Measurements from ENCODE around the gene CPED1. TPM values are rescaled to one million over a fixed set of nuclear protein-coding genes. Genes with fewer than 3 reads are reported as not detected.

Gene CPED1
- total RNA-seq, result not detected

- peak; percentile 42 for DNase-seq
- peaks cover 16% of the 10 kb centered on the region for H3K4me1 Mint-ChIP-seq (ENCODE audit: low read depth)
- ChIA-PET POLR2A (interaction anchor here (1.3 kb wide), 1 partner anchor 38 kb away, joined by 4 read pairs; the partner anchor contains the start of gene ING3), CTCF (interaction anchor here (0.5 to 5.4 kb wide), 16 partner anchors 8 to 568 kb away, joined by 3 to 46 read pairs (median 4); no protein-coding TSS in a partner anchor)
- H3K36me3 Mint-ChIP-seq (ENCODE audit: low read depth), result no peaks in the 10 kb centered on the region
- H3K27me3 Mint-ChIP-seq (ENCODE audit: low read depth), result peaks cover 48% of the 10 kb centered on the region
- peak within 1 kb of the TSS; percentile 69 for H3K4me3 Mint-ChIP-seq
- H3K9me3 Mint-ChIP-seq (ENCODE audit: insufficient read depth), result no peaks in the 10 kb centered on the region
- ATAC-seq, result peak; percentile 75
- no peak within 1 kb of the TSS for H3K27ac Mint-ChIP-seq
Observed at GRCh38 chr7:120988591-120989256, at the start of gene CPED1. TSS of gene CPED1 (plus strand) at chr7:120988711. CDS start at chr7:120989622, 911 bp downstream.

- ChIA-PET CTCF (no interaction called here), POLR2A (no interaction called here)
- no peak overlapping the region for H3K4me3 Mint-ChIP-seq
Observed at GRCh38 chr7:120939345-120939744, 49.2 kb upstream of the CPED1 start.

DNA sequence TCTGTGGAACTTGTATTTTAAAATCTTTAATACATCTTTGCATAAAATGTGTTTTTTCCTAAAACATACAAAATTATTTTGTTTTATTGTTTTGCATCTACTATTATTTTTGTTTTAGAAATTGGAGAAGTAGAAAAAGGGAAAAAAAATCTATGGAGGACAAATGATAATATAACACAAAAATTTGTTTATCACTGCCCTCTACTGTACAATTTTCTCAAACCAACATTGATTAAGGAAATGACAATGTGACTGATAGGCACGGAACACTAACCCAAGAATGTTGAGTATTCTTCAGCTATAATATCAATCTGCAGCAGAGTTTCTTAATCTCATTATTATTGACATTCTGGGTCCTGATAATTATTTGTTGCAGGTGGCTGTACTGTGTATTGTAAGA is 47.4 kb upstream of the CPED1 start:
- peaks cover 6% of the 10 kb centered on the region for H3K27me3 Mint-ChIP-seq (ENCODE audit: low read depth)
- ATAC-seq, result no peak
- CTCF ChIA-PET, result interaction anchor here (1.0 to 1.3 kb wide), 2 partner anchors 135 to 149 kb away, joined by 4 to 6 read pairs; no protein-coding TSS in a partner anchor
- no peaks in the 10 kb centered on the region for H3K9me3 Mint-ChIP-seq (ENCODE audit: insufficient read depth)
- H3K36me3 Mint-ChIP-seq (ENCODE audit: low read depth), result no peaks in the 10 kb centered on the region
- H3K27ac Mint-ChIP-seq, result no peak overlapping the region
- H3K4me1 Mint-ChIP-seq (ENCODE audit: low read depth), result no peaks in the 10 kb centered on the region
- no peak overlapping the region for H3K4me3 Mint-ChIP-seq
- POLR2A ChIA-PET, result no interaction called here
- DNase-seq, result no peak

More at GRCh38 chr7:120939345-120939744, 49.2 kb upstream of the CPED1 start:
- ATAC-seq (no peak), DNase-seq (no peak)
- H3K4me1 Mint-ChIP-seq (ENCODE audit: low read depth), result no peaks in the 10 kb centered on the region
- peaks cover 6% of the 10 kb centered on the region for H3K27me3 Mint-ChIP-seq (ENCODE audit: low read depth)
- H3K27ac Mint-ChIP-seq, result no peak overlapping the region
- no peaks in the 10 kb centered on the region for H3K36me3 Mint-ChIP-seq (ENCODE audit: low read depth)
- no peaks in the 10 kb centered on the region for H3K9me3 Mint-ChIP-seq (ENCODE audit: insufficient read depth)

DNA sequence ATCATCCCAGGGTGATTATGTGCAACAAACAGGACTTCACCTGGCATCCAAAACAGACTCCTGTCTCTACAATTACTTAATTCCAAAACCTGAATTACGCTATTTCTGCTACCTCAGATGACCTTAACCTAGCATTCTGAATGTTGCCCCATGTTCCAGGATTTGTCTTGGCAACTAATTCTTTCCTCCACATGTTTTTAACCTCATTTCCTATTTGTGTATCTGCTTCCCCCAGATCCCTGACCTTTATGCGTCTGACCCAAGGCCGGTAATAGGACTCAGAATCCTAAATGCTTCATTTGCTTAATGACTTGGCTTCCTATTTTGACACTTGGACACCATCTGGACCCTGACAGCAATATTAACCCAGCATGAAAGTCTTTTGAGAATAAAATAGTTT is 46.7 kb upstream of the CPED1 start:
- ChIA-PET POLR2A (no interaction called here), CTCF (interaction anchor here (1.0 to 1.3 kb wide), 2 partner anchors 136 to 150 kb away, joined by 4 to 6 read pairs; no protein-coding TSS in a partner anchor)
- ATAC-seq (no peak), DNase-seq (no peak)
- H3K27me3 Mint-ChIP-seq (ENCODE audit: low read depth), result peaks cover 11% of the 10 kb centered on the region
- H3K27ac Mint-ChIP-seq, result no peak overlapping the region
- no peaks in the 10 kb centered on the region for H3K4me1 Mint-ChIP-seq (ENCODE audit: low read depth)
- H3K4me3 Mint-ChIP-seq, result no peak overlapping the region
- no peaks in the 10 kb centered on the region for H3K9me3 Mint-ChIP-seq (ENCODE audit: insufficient read depth)
- no peaks in the 10 kb centered on the region for H3K36me3 Mint-ChIP-seq (ENCODE audit: low read depth)

- no peak overlapping the region for H3K27ac Mint-ChIP-seq
Observed at GRCh38 chr7:120942861-120943260, 45.6 kb upstream of the CPED1 start.

DNA sequence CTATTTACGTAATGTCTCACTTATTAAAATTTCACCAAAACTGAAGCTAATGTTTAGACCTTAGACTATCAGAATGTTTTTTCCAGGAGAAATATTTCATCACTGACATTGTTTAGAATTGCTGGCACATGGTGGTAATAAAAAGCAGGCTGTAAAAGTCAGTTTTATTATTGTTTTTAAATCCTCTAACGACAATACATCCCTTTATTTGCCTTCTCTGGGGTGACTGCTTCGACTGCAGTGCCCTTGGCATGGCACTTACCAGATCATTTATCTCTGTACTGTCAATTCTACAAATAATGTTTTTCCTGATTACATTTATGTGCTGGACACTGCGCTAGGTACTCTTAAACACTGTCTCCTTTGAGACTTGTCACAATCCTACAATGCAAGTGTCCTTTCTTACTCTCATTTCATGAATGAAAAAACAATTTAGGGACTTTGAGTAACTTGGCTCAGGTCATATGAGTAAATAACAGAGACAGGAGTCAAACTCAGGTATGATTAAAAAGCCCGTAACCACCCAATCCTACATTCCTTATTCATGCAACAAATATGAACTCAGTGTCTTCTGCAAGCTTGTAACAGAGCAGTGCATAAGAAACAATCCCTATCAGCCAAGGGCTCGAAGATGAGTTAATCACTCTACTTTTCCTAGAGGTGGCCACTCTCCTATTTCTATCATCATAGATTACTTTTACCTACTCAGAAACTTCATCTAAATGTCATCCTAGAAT is 43.5 kb upstream of the CPED1 start:
- Mint-ChIP-seq H3K27ac (no peak overlapping the region), H3K4me3 (no peak overlapping the region), H3K9me3 (ENCODE audit: insufficient read depth) (no peaks in the 10 kb centered on the region), H3K36me3 (ENCODE audit: low read depth) (no peaks in the 10 kb centered on the region), H3K27me3 (ENCODE audit: low read depth) (peaks cover 15% of the 10 kb centered on the region), H3K4me1 (ENCODE audit: low read depth) (peaks cover 7% of the 10 kb centered on the region)
- ChIA-PET POLR2A (no interaction called here), CTCF (interaction anchor here (1.4 to 1.6 kb wide), 2 partner anchors 153 kb away, joined by 5 read pairs; no protein-coding TSS in a partner anchor)
- DNase-seq (no peak), ATAC-seq (no peak)

More at GRCh38 chr7:120942861-120943260, 45.6 kb upstream of the CPED1 start:
- no peak for DNase-seq
- CTCF ChIA-PET, result interaction anchor here (1.4 kb wide), 1 partner anchor 44 kb away, joined by 4 read pairs; no protein-coding TSS in a partner anchor
- ATAC-seq, result no peak
- Mint-ChIP-seq H3K36me3 (ENCODE audit: low read depth) (no peaks in the 10 kb centered on the region), H3K4me1 (ENCODE audit: low read depth) (no peaks in the 10 kb centered on the region), H3K27me3 (ENCODE audit: low read depth) (peaks cover 15% of the 10 kb centered on the region), H3K4me3 (no peak overlapping the region), H3K9me3 (ENCODE audit: insufficient read depth) (no peaks in the 10 kb centered on the region)
- POLR2A ChIA-PET, result no interaction called here

- Mint-ChIP-seq H3K27ac (no peak overlapping the region), H3K27me3 (ENCODE audit: low read depth) (peaks cover 9% of the 10 kb centered on the region), H3K36me3 (ENCODE audit: low read depth) (peaks cover 8% of the 10 kb centered on the region), H3K4me3 (no peak overlapping the region), H3K9me3 (ENCODE audit: insufficient read depth) (no peaks in the 10 kb centered on the region), H3K4me1 (ENCODE audit: low read depth) (peaks cover 15% of the 10 kb centered on the region)
- no peak for ATAC-seq
- ChIA-PET POLR2A (no interaction called here), CTCF (interaction anchor here (0.6 to 1.4 kb wide), 2 partner anchors 142 to 160 kb away, joined by 3 to 4 read pairs; no protein-coding TSS in a partner anchor)
- no peak for DNase-seq
Observed at GRCh38 chr7:120947980-120948379, 40.5 kb upstream of the CPED1 start.

- peak overlapping the region; percentile 98 for H3K27ac Mint-ChIP-seq
- ChIA-PET POLR2A (no interaction called here), CTCF (no interaction called here)
- peaks cover 15% of the 10 kb centered on the region for H3K36me3 Mint-ChIP-seq (ENCODE audit: low read depth)
- H3K4me1 Mint-ChIP-seq (ENCODE audit: low read depth), result peaks cover 15% of the 10 kb centered on the region
- H3K4me3 Mint-ChIP-seq, result peak overlapping the region; percentile 96
- H3K27me3 Mint-ChIP-seq (ENCODE audit: low read depth), result peaks cover 9% of the 10 kb centered on the region
- DNase-seq, result no peak
- ATAC-seq, result no peak
- H3K9me3 Mint-ChIP-seq (ENCODE audit: insufficient read depth), result no peaks in the 10 kb centered on the region
Observed at GRCh38 chr7:120949393-120949911, 39.1 kb upstream of the CPED1 start.

DNA sequence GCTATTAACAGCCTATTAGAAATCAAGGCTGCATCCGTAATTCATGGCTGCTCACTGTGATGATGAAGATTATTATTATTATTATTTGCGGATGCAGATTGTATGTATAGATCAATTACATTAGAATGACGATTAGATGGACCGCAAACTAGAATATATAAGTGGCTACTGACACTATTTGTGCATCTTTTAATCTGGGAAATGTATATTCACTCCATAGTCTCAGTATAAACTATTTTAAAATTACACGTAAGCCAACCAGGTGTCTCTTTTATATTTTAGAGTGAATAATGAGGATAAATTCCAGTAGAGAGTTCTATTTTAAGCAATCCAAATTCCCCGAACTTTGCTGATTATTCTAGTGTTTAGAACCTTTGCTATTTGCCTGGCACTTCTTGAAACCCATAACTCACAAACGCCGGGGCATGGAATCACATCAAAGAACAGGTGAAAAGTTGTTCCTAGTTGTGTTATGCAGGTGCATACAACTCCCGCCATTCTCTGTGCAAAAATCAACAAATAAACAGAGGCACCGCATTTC is 38.4 kb upstream of the CPED1 start:
- Mint-ChIP-seq H3K27me3 (ENCODE audit: low read depth) (peaks cover 9% of the 10 kb centered on the region), H3K4me1 (ENCODE audit: low read depth) (peaks cover 15% of the 10 kb centered on the region), H3K27ac (peak overlapping the region; percentile 98), H3K36me3 (ENCODE audit: low read depth) (peaks cover 17% of the 10 kb centered on the region), H3K9me3 (ENCODE audit: insufficient read depth) (no peaks in the 10 kb centered on the region), H3K4me3 (peak overlapping the region; percentile 96)
- no peak for DNase-seq
- ChIA-PET POLR2A (interaction anchor here (0.6 to 1.8 kb wide), 5 partner anchors 11 to 30 kb away, joined by 3 to 5 read pairs (median 4); no protein-coding TSS in a partner anchor), CTCF (interaction anchor here (1.5 kb wide), 1 partner anchor 37 kb away, joined by 4 read pairs; no protein-coding TSS in a partner anchor)
- ATAC-seq, result no peak

- H3K4me3 Mint-ChIP-seq, result peak within 1 kb of the TSS; percentile 96
- peak within 1 kb of the TSS; percentile 98 for H3K27ac Mint-ChIP-seq
- H3K27me3 Mint-ChIP-seq (ENCODE audit: low read depth), result peaks cover 9% of the 10 kb centered on the region
- CTCF ChIA-PET, result interaction anchor here (1.4 to 1.5 kb wide), 2 partner anchors 36 to 145 kb away, joined by 4 read pairs; no protein-coding TSS in a partner anchor
- peaks cover 15% of the 10 kb centered on the region for H3K4me1 Mint-ChIP-seq (ENCODE audit: low read depth)
- peaks cover 22% of the 10 kb centered on the region for H3K36me3 Mint-ChIP-seq (ENCODE audit: low read depth)
- peak; percentile 94 for ATAC-seq
- POLR2A ChIA-PET, result interaction anchor here (0.6 to 1.8 kb wide), 7 partner anchors 11 to 438 kb away, joined by 3 to 5 read pairs (median 4); partner anchors contain the start of gene CPED1
- no peaks in the 10 kb centered on the region for H3K9me3 Mint-ChIP-seq (ENCODE audit: insufficient read depth)
- peak; percentile 98 for DNase-seq
Observed at GRCh38 chr7:120950539-120951308, 37.8 kb upstream of the CPED1 start, which contains the start of gene ING3. TSS of gene ING3 (plus strand) at chr7:120950777. CDS start at chr7:120950897, 120 bp downstream.

- peak overlapping the region; percentile 98 for H3K27ac Mint-ChIP-seq
- ChIA-PET CTCF (interaction anchor here (1.4 to 1.5 kb wide), 2 partner anchors 36 to 145 kb away, joined by 4 read pairs; no protein-coding TSS in a partner anchor), POLR2A (interaction anchor here (0.7 to 1.8 kb wide), 6 partner anchors 10 to 438 kb away, joined by 3 to 5 read pairs (median 4); partner anchors contain the start of gene CPED1)
- ATAC-seq (no peak), DNase-seq (no peak)
- peaks cover 6% of the 10 kb centered on the region for H3K27me3 Mint-ChIP-seq (ENCODE audit: low read depth)
- H3K36me3 Mint-ChIP-seq (ENCODE audit: low read depth), result peaks cover 24% of the 10 kb centered on the region
- H3K4me1 Mint-ChIP-seq (ENCODE audit: low read depth), result peaks cover 15% of the 10 kb centered on the region
- H3K4me3 Mint-ChIP-seq, result peak overlapping the region; percentile 96
- H3K9me3 Mint-ChIP-seq (ENCODE audit: insufficient read depth), result no peaks in the 10 kb centered on the region
Observed at GRCh38 chr7:120951309-120951699, 37.2 kb upstream of the CPED1 start.

Measured in activated CD8-positive, alpha-beta T cell treated with anti-CD3 and anti-CD28 coated beads, Interleukin-2, amount 10 ng/mL, durations not matched to agents 7 days and 5 days (primary cell).